HG02943 (cell line): ENCODE data around the gene NUCB1.

ENCODE experiments used
- ATAC-seq: cut with Tn5 transposase; IDR thresholded peaks from one replicate; pipeline ENCODE4 v1.9.1; 2021; ENCODE audit warnings: mild to moderate bottlenecking, low read depth, moderate library complexity; ENCODE audit not compliant: unreplicated experiment

Gene NUCB1

DNA sequence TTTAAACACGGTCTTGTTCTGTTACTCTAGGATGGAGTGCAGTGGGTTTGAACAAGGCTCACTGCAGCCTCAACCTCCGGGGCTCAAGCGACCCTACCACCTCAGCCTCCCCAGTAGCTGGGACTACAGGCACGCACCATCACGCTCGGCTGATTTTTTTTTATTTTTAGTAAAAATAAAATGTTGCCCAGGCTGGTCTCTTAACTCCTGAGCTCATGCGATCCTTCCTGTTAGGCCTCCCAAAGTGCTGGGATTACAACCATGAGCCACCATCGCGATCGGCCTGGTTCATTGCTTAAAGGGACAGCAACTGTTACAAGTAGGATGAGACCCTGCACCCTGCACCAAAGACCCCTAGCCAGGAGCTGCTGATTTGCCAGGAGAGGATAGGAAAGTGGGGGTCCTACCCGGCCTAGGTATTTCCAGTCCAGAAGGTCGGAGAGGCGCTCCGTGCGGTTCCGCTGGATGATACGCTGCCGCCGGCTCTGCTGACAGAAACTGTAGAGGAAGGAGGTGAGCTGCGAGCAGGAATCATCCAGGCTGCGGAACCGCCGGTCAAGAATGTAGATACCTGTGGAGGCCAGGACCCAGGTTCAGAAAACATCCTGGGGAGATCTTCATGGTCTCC is 70.1 kb downstream of the NUCB1 start:
- ATAC-seq: no peak

- peak; percentile 47 for ATAC-seq
These were observed 70.8 kb downstream of the NUCB1 start for GRCh38 chr19:48970923-48971395.
